Dendritic cell treated with granulocyte-macrophage colony-stimulating factor and Interleukin-4, amounts not matched to agents 40 ng/mL and 50 ng/mL, for 4 days (primary cell): ENCODE data around the gene LGI4.

ENCODE experiments used
- H3K27ac Mint-ChIP-seq: one replicate; pipeline ENCODE4 v1.8.0; 2022; ENCODE audit warnings: mild to moderate bottlenecking, mixed read lengths
- H3K27me3 Mint-ChIP-seq: one replicate; pipeline ENCODE4 v1.8.0; 2022; ENCODE audit warnings: mild to moderate bottlenecking, mixed read lengths
- H3K36me3 Mint-ChIP-seq: one replicate; pipeline ENCODE4 v1.8.0; 2022; ENCODE audit warnings: low read depth, mixed read lengths
- H3K4me1 Mint-ChIP-seq: one replicate; pipeline ENCODE4 v1.8.0; 2022; ENCODE audit warnings: low read depth, mixed read lengths
- H3K4me3 Mint-ChIP-seq: one replicate; pipeline ENCODE4 v1.8.0; 2022; ENCODE audit warnings: mild to moderate bottlenecking, moderate library complexity, mixed read lengths
- H3K9me3 Mint-ChIP-seq: one replicate; pipeline ENCODE4 v1.8.0; 2022; ENCODE audit warnings: mixed read lengths
- intact Hi-C: fragments of 100-400 bp; cut with micrococcal nuclease; formaldehyde crosslinking; loops from one replicate; pipeline ENCODE4 v1.15.0; 2022

Gene LGI4

DNA sequence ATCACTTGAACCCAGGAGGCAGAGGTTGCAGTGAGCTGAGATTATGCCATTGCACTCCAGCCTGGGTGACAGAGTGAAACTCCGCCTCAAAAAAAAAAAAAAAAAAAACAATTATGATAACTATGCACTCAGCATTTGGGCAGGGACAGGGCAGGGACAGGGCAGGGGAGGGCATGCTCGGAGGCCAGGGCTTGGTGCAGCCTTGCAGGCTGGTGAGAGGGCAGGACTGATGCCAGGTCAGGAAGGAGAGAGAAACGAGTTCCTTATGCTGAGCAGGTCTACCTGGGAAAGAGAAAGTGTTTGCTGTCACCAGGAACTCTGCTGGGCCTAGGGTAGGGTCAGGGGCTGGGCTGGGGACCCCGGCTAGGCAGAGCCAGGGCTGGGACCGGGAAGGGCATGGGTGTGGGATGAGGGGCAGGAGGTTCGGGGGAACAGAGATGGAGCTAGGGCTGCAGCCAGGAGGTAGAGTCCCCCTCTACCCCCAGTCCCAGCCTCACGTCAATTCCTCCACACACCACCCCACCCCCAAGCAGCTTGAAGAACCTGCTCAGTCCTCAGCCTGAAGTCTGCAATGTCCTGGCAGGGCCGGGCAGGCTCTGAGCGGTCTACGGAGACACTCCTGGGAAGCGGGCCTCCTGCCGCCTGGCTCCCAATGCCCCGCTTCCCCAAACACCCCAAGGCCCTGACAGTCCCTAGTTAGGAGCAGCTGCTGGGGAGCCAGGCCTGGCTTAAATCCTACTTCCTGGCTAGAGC, 16.4 kb downstream of the LGI4 start:
- Mint-ChIP-seq H3K4me3 (peak overlapping the region; percentile 51), H3K9me3 (no peaks in the 10 kb centered on the region), H3K36me3 (no peaks in the 10 kb centered on the region), H3K27ac (peak overlapping the region; percentile 80), H3K4me1 (peaks cover 70% of the 10 kb centered on the region), H3K27me3 (peaks cover 41% of the 10 kb centered on the region)
- intact Hi-C loops, result no loop called here

DNA sequence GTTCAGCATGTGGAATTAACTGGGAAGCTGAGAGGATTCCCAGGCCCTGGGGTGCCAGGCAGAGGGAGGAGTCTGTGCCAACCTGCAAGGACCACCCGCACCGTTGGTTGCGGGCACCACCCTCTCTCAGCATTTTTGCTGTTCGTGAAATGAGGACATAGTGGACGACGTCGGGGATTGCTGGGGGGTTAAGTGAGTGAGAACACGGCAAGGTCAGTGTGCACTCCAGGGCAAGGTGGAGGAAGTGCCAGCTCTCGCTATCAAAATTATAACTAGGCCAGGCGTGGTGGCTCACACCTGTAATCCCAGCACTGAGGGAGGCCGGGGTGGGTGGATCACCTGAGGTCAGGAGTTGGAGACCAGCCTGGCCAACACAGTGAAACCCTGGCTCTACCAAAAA, 17.1 kb downstream of the LGI4 start:
- H3K27ac Mint-ChIP-seq, result peak overlapping the region; percentile 80
- intact Hi-C loops, result no loop called here
- H3K9me3 Mint-ChIP-seq, result no peaks in the 10 kb centered on the region
- H3K4me3 Mint-ChIP-seq, result no peak overlapping the region
- H3K36me3 Mint-ChIP-seq, result no peaks in the 10 kb centered on the region
- H3K27me3 Mint-ChIP-seq, result peaks cover 41% of the 10 kb centered on the region
- peaks cover 66% of the 10 kb centered on the region for H3K4me1 Mint-ChIP-seq

DNA sequence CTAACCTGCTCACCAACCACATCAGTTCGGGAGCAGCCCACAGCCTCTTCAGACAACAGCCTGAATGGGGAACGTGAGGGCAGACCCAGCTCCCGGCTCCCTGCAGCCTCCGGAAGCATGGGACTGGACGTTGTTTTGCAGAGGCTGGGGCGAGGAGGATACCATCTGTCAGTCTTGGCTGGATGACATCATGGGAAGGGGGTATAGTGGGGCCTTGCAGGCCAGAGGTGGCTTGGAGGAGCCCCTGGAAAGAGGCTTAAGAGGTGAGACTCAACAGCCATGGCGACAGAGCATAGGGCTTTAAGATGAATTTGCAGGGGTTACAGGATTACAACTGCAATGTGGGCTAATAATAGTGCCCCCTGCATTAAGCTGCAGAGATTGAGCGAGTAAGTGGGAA, 17.7 kb downstream of the LGI4 start:
- H3K27me3 Mint-ChIP-seq, result peaks cover 41% of the 10 kb centered on the region
- peaks cover 61% of the 10 kb centered on the region for H3K4me1 Mint-ChIP-seq
- no peak overlapping the region for H3K4me3 Mint-ChIP-seq
- H3K9me3 Mint-ChIP-seq, result no peaks in the 10 kb centered on the region
- H3K36me3 Mint-ChIP-seq, result no peaks in the 10 kb centered on the region
- intact Hi-C loops, result no loop called here
- H3K27ac Mint-ChIP-seq, result peak overlapping the region; percentile 21

DNA sequence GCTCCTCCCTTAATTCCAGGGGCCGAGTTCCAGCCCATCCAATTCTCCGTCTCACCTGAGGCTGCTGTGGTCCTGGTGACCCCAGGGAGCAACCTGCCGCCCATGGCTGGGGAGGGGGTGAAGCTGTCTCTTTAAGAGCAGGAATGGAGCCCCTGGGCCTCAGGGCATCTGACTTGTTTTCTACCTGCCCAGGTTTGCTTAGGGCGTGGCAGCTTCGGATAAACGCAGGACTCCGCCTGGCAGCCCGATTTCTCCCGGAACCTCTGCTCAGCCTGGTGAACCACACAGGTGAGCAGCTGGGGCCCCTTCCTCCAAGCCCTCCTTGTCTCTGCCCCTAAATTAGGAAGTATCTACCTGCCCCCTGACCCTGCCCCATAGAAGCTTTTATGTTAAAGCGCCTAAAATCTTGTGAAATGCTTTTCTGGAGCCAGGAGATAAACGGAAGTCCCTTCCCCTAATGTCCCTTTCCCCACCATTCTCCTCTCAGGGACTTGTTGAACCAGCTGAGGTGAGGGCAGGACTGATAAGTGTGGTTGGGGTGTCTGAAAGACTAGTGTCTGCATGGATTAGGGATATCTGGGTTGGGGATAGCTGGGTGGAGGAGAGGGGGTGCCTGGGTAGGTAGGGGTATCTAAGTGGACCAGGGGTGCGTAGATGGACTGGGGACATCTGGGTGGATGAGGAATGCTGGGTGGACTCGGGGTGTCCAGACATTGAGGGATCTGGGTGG, 18.6 kb downstream of the LGI4 start:
- H3K9me3 Mint-ChIP-seq, result no peaks in the 10 kb centered on the region
- H3K36me3 Mint-ChIP-seq, result no peaks in the 10 kb centered on the region
- peaks cover 54% of the 10 kb centered on the region for H3K4me1 Mint-ChIP-seq
- H3K27me3 Mint-ChIP-seq, result peaks cover 41% of the 10 kb centered on the region
- peak overlapping the region; percentile 21 for H3K27ac Mint-ChIP-seq
- no peak overlapping the region for H3K4me3 Mint-ChIP-seq
- intact Hi-C loops, result no loop called here

DNA sequence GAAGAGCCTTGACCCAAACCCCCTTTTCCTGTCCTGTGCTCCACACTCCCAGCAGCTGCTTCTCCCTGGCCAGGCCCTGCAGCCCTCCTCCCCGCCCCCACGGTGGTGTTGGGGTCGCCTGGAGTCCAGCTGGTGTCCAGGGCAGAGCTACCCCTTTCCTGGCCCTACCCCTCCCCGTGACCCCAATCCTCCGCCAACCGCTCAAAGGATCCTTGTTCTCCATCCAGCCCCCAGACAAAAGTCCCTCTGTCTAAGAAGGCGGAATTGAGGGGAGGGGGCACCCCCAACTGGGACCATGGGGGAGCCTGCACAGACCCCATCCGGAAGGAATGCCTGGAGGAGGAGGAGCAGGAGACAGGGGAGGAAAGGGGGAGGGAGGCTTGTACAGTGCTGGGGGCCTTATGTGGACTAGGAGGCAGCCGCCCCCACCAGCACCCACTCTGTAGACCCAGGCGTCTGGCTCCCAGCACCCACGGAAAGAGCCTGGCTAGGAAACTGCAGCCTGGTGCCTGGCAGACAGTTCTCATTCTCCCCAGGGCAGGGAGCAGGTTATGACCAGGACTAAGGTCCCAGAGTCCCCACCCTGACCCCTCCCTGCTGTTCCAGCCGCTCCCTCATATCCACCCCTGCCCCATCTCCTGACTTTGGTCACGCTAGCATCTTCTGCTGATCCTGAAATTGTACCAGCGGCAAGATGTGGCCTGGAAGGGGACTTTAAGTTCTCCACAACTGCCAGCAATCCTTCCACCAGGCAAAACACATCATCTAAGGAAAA, 19.5 kb downstream of the LGI4 start, which contains the start of gene FXYD3:
Gene FXYD3 (plus strand): TSS at position 647 of the 775 bp plus-strand sequence. CDS start 3,554 bp downstream, outside the sequence.
- peaks cover 41% of the 10 kb centered on the region for H3K27me3 Mint-ChIP-seq

DNA sequence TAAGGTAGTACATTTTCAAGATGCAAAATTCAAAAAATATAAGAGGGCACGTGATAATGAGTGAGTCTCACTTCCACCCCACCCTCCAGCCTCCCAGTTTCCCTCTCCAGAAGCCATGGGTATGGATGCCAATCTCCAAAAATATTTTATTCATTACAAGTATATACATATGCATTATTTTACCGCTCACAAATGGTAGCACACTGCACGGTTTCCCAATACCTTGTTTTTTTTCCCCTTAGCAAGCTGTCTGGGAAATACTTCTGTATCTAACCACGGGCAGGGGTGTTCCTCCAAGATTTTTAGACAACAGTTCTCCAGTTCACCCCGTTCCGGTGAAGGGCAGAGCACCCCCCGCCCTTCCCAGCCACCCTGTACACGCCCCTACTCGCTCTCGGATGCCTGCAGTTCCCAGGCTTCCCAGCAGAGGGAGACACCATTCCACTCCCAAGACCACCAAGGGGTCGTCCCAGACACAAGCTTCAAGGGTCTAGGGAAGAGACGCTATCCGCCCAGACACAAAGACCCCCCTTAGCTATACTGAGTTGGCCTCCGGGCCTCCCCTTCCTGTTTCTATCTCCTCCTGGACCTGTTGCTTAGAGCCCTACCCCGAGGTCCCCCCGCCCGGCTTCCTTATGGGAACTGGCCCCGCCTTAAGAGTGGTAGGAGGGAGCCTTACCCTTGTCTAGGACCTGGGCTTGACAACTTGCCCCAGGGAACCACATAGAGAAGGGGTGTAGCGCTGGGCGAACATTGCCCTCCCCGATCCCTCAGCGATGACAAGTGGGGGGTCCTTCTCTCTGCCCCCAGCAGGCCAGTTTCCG, 20.3 kb downstream of the LGI4 start:
- Mint-ChIP-seq H3K9me3 (no peaks in the 10 kb centered on the region), H3K4me1 (peaks cover 48% of the 10 kb centered on the region), H3K27ac (peak overlapping the region; percentile 72), H3K36me3 (no peaks in the 10 kb centered on the region), H3K27me3 (peaks cover 44% of the 10 kb centered on the region), H3K4me3 (peak overlapping the region; percentile 61)
- intact Hi-C loops, result loop anchor here (1.0 kb wide), 1 partner anchor 21 kb away; the partner anchor contains the start of gene LGI4

More for the DNA sequence above, 19.5 kb downstream of the LGI4 start, which contains the start of gene FXYD3:
- Mint-ChIP-seq H3K36me3 (no peaks in the 10 kb centered on the region), H3K9me3 (no peaks in the 10 kb centered on the region), H3K4me1 (peaks cover 50% of the 10 kb centered on the region), H3K27ac (peak within 1 kb of the TSS; percentile 72), H3K4me3 (peak within 1 kb of the TSS; percentile 61)
- intact Hi-C loops, result no loop called here

DNA sequence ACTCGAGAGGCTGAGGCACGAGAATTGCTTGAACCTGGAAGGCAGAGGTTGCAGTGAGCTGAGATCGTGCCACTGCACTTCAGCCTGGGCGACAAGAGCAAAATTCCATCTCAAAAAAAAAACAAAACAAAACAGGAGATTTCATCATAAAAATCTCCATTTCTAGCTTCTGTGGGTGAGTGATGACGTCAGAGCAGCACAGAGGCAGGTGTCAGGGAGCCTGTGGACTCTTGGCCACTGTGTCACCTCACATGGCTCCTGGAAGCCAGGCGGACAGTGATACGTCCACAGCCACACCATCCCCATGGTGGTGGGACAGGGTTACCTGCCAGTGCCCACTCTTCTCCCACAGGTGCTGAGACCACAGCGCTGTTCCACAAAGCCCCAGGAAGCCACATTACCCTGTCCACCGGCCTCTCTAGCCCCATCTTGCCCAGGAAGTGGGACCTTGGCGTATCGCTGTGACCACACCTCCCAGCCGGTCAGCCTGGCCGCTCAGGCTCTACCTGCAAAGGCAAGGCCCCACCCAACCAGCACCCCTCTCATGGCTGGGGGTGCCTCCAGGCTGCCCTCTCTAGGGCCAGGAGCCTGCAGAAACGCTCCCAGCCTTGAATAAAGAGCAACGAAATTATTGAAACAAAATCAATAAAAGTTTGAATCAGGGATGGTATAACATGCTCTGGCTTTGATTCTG, 21.7 kb downstream of the LGI4 start:
- H3K27me3 Mint-ChIP-seq, result peaks cover 46% of the 10 kb centered on the region
- intact Hi-C loops, result no loop called here
- H3K4me1 Mint-ChIP-seq, result peaks cover 46% of the 10 kb centered on the region
- no peaks in the 10 kb centered on the region for H3K36me3 Mint-ChIP-seq
- no peak overlapping the region for H3K4me3 Mint-ChIP-seq
- H3K27ac Mint-ChIP-seq, result no peak overlapping the region
- H3K9me3 Mint-ChIP-seq, result no peaks in the 10 kb centered on the region

DNA sequence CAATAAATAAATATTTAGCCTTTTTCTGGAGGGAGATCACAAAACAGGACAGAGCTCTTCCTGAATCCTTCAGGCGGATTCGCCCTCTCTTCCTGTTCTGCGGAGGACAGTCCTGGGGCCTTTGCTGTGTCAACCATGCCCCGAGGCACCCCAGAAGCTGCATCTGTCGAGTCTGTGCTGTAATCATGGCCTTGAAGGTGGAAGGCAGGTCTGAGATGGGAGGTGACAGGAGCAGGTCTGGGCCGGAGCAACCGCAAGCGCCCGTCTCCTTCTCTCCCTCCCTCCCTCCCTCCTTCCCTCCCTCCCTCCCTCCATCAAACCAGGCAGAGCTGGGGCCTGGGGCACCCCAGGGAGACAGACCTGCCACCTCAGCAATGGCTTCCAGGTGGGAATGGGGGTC, 23.9 kb downstream of the LGI4 start:
- intact Hi-C loops, result no loop called here
- Mint-ChIP-seq H3K4me3 (no peak overlapping the region), H3K9me3 (no peaks in the 10 kb centered on the region), H3K27me3 (peaks cover 26% of the 10 kb centered on the region), H3K27ac (peak overlapping the region; percentile 19), H3K4me1 (peaks cover 49% of the 10 kb centered on the region), H3K36me3 (no peaks in the 10 kb centered on the region)

DNA sequence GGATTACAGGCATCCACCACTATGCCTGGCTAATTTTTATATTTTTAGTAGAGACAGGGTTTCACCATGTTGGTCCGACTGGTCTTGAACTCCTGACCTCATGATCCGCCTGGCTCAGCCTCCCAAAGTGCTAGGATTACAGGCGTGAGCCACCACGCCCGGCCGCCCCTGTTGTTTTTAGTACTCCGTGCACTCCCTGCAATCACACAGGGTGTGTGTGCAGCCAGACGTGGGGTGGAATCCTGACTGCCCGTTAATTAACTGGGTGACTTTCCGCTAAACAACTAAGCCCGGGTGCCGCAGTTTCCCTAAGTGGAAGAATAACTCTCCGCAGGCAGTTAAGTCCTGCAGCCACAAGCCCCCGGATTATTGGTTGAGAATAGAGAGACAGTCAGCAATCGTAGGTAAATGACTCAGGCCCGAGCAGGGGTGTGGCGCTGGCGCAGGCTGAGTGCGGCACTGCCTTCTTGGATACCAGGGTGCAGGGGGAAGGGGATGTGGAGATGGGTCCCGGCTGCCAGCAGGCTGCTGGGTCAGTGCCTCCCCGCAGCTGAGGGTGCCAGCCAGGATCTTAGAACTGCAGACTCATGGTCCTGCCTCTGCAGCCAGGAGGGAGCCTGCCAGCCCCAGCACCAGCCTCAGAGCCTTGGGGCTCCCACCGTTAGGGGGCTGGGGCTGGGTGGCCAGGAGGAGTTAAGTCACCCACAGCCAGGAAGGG, 25.3 kb downstream of the LGI4 start:
- Mint-ChIP-seq H3K27ac (peak overlapping the region; percentile 60), H3K4me3 (no peak overlapping the region), H3K4me1 (peaks cover 41% of the 10 kb centered on the region), H3K36me3 (no peaks in the 10 kb centered on the region), H3K9me3 (no peaks in the 10 kb centered on the region), H3K27me3 (peaks cover 15% of the 10 kb centered on the region)
- intact Hi-C loops, result no loop called here

DNA sequence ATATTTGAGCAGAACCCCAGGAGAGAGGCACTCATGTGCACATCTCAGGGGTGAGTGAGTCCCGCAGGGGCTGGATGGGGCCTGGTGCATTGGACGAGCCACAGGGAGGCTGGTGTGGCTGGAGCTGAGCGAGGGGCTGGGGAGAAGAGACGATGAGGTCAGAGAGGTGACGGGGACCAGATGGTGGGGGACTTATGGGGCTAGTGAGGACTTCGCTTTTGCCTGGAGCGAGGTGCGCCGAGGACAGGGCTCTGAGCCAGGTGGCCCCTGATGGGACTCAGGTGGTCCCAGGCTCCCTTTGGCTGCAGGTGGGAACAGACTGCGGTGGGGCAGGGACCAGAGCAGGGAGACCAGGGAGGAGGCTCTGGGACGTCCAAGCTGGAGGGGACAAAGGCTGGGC, 26.1 kb downstream of the LGI4 start:
- no peaks in the 10 kb centered on the region for H3K9me3 Mint-ChIP-seq
- no peak overlapping the region for H3K4me3 Mint-ChIP-seq
- H3K4me1 Mint-ChIP-seq, result peaks cover 34% of the 10 kb centered on the region
- no peaks in the 10 kb centered on the region for H3K36me3 Mint-ChIP-seq
- H3K27ac Mint-ChIP-seq, result peak overlapping the region; percentile 3
- intact Hi-C loops, result no loop called here
- H3K27me3 Mint-ChIP-seq, result peaks cover 18% of the 10 kb centered on the region

DNA sequence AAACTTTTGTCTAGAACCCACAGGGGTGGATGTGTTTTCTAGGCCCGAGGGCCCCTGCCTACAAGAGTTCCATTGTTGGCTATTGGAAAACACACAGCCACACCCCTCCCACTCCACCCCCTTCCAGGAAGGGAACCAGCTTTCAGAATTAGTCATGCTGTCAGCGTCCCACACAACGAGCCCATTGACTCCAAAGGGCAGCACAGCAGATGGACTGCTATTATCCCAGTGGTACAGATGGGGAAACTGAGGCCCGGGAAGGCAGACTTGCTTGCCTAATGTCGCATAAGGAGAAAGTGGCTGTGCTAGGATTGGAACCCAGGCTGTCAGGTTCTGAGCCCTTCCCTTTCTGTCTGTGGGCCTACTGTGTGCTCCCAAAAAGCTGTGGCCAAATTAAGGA, 27.3 kb downstream of the LGI4 start:
- Mint-ChIP-seq H3K4me1 (peaks cover 34% of the 10 kb centered on the region), H3K4me3 (no peak overlapping the region), H3K9me3 (no peaks in the 10 kb centered on the region), H3K36me3 (no peaks in the 10 kb centered on the region), H3K27me3 (peaks cover 20% of the 10 kb centered on the region), H3K27ac (peak overlapping the region; percentile 76)
- intact Hi-C loops, result no loop called here

DNA sequence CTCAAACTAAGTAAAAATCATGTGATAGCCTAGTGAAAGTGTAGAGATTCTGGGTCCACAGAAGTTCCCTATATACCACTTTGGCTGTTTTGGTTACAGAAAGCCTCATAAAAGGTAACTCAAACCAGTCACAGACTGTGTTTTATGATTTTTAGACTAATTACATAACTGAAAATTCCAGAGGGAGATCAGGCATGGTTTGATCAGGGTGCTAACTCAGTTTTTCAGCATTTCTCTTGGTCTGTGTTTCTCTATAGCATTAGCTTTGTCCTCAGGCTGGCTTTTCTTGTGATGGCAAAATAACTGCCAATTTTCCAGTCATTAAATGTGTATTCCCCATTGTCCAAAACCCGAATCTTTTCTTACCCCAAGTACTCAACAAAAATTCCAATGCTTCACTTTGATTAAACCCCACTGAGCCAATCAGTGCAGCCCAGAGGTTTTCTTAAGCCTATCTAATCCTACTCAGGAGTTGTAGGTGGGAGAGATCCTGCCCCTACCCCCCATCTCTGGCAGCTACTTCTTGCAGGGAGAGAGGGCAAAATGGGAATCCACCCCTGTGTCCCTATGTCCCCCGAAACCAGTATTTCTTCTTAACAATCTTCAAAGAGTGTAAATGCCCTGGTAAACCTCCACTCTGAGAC, 27.8 kb downstream of the LGI4 start:
- Mint-ChIP-seq H3K36me3 (no peaks in the 10 kb centered on the region), H3K9me3 (no peaks in the 10 kb centered on the region), H3K27me3 (peaks cover 20% of the 10 kb centered on the region), H3K27ac (peak overlapping the region; percentile 76), H3K4me1 (peaks cover 34% of the 10 kb centered on the region), H3K4me3 (no peak overlapping the region)
- intact Hi-C loops, result no loop called here
